Gastrocnemius medialis (tissue), 4 donors: ENCODE data around the gene HSD11B2. TPM values are rescaled to one million over a fixed set of nuclear protein-coding genes. Genes with fewer than 3 reads are reported as not detected.

Experiments
- ATAC-seq, 2 donors: fragments of 150-250 bp; one replicate each; pipeline ENCODE4 v1.9.1; 2016
- DNase-seq, 2 donors: peaks; one replicate each; pipeline ENCODE4 v3.0.0-alpha.2; 2019
- H3K27ac ChIP-seq, 4 donors: fragments of 200-600 bp; sonication (generic); 1 replicate in 1 of 4; 2 replicates in 3 of 4; pipeline ENCODE4 v1.5.1; 2016 to 2018; ENCODE audit warnings: mild to moderate bottlenecking in 2 of 4, moderate library complexity in 1 of 4
- H3K27me3 ChIP-seq, 3 donors: fragments of 200-600 bp; sonication (generic) in 2 of 3; 1 replicate in 1 of 3; 2 replicates in 2 of 3; pipeline versions ENCODE4 v1.5.1 to v1.6.0; 2016 to 2019; ENCODE audit warnings: mild to moderate bottlenecking in 1 of 3, moderate library complexity in 1 of 3
- H3K36me3 ChIP-seq, 2 donors: fragments of 200-600 bp; sonication (generic) in 1 of 2; one replicate each; pipeline ENCODE4 v1.5.1; 2017 to 2018
- H3K4me1 ChIP-seq, 2 donors: fragments of 200-600 bp; sonication (generic) in 1 of 2; one replicate each; pipeline ENCODE4 v1.5.1; 2016 to 2017; ENCODE audit warnings: mild to moderate bottlenecking in 2 of 2
- H3K4me3 ChIP-seq, 4 donors: fragments of 200-600 bp; sonication (generic) in 3 of 4; 1 replicate in 1 of 4; 2 replicates in 3 of 4; pipeline ENCODE4 v1.5.1; 2016 to 2019; ENCODE audit warnings: mild to moderate bottlenecking in 2 of 4
- H3K9me3 ChIP-seq, 3 donors: fragments of 200-600 bp; sonication (generic) in 2 of 3; 1 replicate in 1 of 3; 2 replicates in 2 of 3; pipeline ENCODE4 v1.5.1; 2016 to 2019
- CTCF ChIP-seq, 5 experiments: fragments of 450-650 bp in 3 of 5; fragments of 200-600 bp in 2 of 5; sonication (generic) in 2 of 5; IDR thresholded peaks in 4 of 5; conservative IDR thresholded peaks in 1 of 5; 1 replicate in 4 of 5; 2 replicates in 1 of 5; pipeline ENCODE4 v1.5.1; 2016 to 2019; ENCODE audit warnings: antibody characterized with exemption in 5 of 5, mild to moderate bottlenecking in 3 of 5, moderate library complexity in 3 of 5
- POLR2A ChIP-seq, 2 donors: fragments of 450-650 bp; IDR thresholded peaks; one replicate each; pipeline ENCODE4 v1.6.1; 2017; ENCODE audit warnings: antibody characterized with exemption in 2 of 2, mild to moderate bottlenecking in 2 of 2, moderate library complexity in 2 of 2
- in situ Hi-C, 4 donors: fragments of 200-750 bp; cut with MboI; loops; one replicate each; pipeline versions ENCODE4 v1.15.0 to v1.8.0; 2017; ENCODE audit warnings: low sequenced_read_pairs in 4 of 4
- intact Hi-C: fragments of 100-400 bp; cut with DNase I; formaldehyde crosslinking; loops from one replicate; pipeline ENCODE4 v1.15.1; 2023; ENCODE audit warnings: low total_unique reads
- total RNA-seq, 4 donors: library from RNA; depleted of rRNA; stranded (reverse); fragments of >200 nt; gene quantifications; one replicate each; pipeline versions ENCODE4 v1.1.0 to v1.2.3, GENCODE V29; 2016

The HSD11B2 gene
- total RNA-seq, 4 donors from 2014 or later, result 2.3 to 4.1 TPM; not detected in 2

- TF ChIP-seq POLR2A (IDR thresholded peaks at IDR 0.05), result peak; percentile 24 to 33
- peak; percentile 56 to 72 (median 67) for TF ChIP-seq CTCF (IDR thresholded peaks at IDR 0.05 in 4 of 5, conservative IDR thresholded peaks at IDR 0.05 in 1 of 5)
- Histone ChIP-seq H3K27ac (peak within 1 kb of the TSS; percentile 66 to 85 (median 75)), H3K4me1 (peaks cover 54 to 68% of the 10 kb centered on the region in 2 donors), H3K27me3 (no peaks in the 10 kb centered on the region), H3K4me3 (peak within 1 kb of the TSS; percentile 52 to 60 (median 57)), H3K36me3 (no peaks in the 10 kb centered on the region), H3K9me3 (no peaks in the 10 kb centered on the region)
- intact Hi-C loops (loop anchor here (2.0 kb wide), 1 partner anchor 16 kb away; no protein-coding TSS in a partner anchor), in situ Hi-C loops (no loop called here)
- ATAC-seq, result peak; percentile 51 to 53
- DNase-seq, result peak; percentile 55 to 79
Observed at GRCh38 chr16:67393111-67393787, 37.7 kb upstream of the HSD11B2 start, which contains the start of gene TPPP3. Gene TPPP3 (minus strand): TSS chr16:67393498. CDS start chr16:67391111, 2,387 bp downstream.

- no peaks in the 10 kb centered on the region for H3K9me3 ChIP-seq
- no peaks in the 10 kb centered on the region for H3K36me3 ChIP-seq
- H3K4me1 ChIP-seq, result peaks cover 54 to 68% of the 10 kb centered on the region in 2 donors
- ATAC-seq, result peak in 1 of 2 donors; percentile 5
- H3K27me3 ChIP-seq, result no peaks in the 10 kb centered on the region
- intact Hi-C loops (loop anchor here (2.0 kb wide), 1 partner anchor 17 kb away; no protein-coding TSS in a partner anchor), in situ Hi-C loops (no loop called here)
- DNase-seq, result no peak
- TF ChIP-seq POLR2A (IDR thresholded peaks at IDR 0.05) (no peak), CTCF (IDR thresholded peaks at IDR 0.05 in 4 of 5, conservative IDR thresholded peaks at IDR 0.05 in 1 of 5) (no peak)
- H3K4me3 ChIP-seq, result peak overlapping the region; percentile 52 to 60 (median 57)
- peak overlapping the region; percentile 66 to 85 (median 75) for H3K27ac ChIP-seq
Observed at GRCh38 chr16:67393788-67394154, 37.1 kb upstream of the HSD11B2 start.

- peak in 1 of 2 donors; percentile 14 for DNase-seq
- Histone ChIP-seq H3K4me1 (peaks cover 53 to 68% of the 10 kb centered on the region in 2 donors), H3K27me3 (no peaks in the 10 kb centered on the region), H3K4me3 (peak overlapping the region; percentile 52 to 60 (median 57)), H3K9me3 (no peaks in the 10 kb centered on the region), H3K27ac (peak overlapping the region; percentile 66 to 85 (median 75)), H3K36me3 (no peaks in the 10 kb centered on the region)
- intact Hi-C loops (no loop called here), in situ Hi-C loops (no loop called here)
- no peak for ATAC-seq
- TF ChIP-seq CTCF (IDR thresholded peaks at IDR 0.05 in 4 of 5, conservative IDR thresholded peaks at IDR 0.05 in 1 of 5) (no peak), POLR2A (IDR thresholded peaks at IDR 0.05) (no peak)
Observed at GRCh38 chr16:67394155-67395104, 36.5 kb upstream of the HSD11B2 start.

- in situ Hi-C loops, result no loop called here
Observed at GRCh38 chr16:67395105-67395457, 35.8 kb upstream of the HSD11B2 start.

More at GRCh38 chr16:67395105-67395457, 35.8 kb upstream of the HSD11B2 start:
- no peaks in the 10 kb centered on the region for H3K36me3 ChIP-seq
- H3K9me3 ChIP-seq, result no peaks in the 10 kb centered on the region
- no peak for ATAC-seq
- TF ChIP-seq CTCF (IDR thresholded peaks at IDR 0.05 in 4 of 5, conservative IDR thresholded peaks at IDR 0.05 in 1 of 5) (no peak), POLR2A (IDR thresholded peaks at IDR 0.05) (no peak)
- intact Hi-C loops, result no loop called here
- peaks cover 55 to 68% of the 10 kb centered on the region in 2 donors for H3K4me1 ChIP-seq
- DNase-seq, result no peak
- no peak overlapping the region for H3K4me3 ChIP-seq
- no peaks in the 10 kb centered on the region for H3K27me3 ChIP-seq
- H3K27ac ChIP-seq, result peak overlapping the region in 3 of 4 donors; percentile 18 to 82 (median 70)
